ENCODE measurements around the gene ASXL3. TPM values are rescaled to one million over a fixed set of nuclear protein-coding genes. Genes with fewer than 3 reads are reported as not detected.

ASXL3 gene
- total and polyA plus RNA-seq, 2 donors: 1.1 to 16.8 TPM

Other genes starting within 250 kb of the ASXL3 start
- 3.1 TPM for gene CCDC178, start 137.5 kb upstream of the ASXL3 start, total RNA-seq
- 1.5 TPM for gene CCDC178, start 137.5 kb upstream of the ASXL3 start, polyA plus RNA-seq